ENCODE data around the gene FH.

FH gene

DNA sequence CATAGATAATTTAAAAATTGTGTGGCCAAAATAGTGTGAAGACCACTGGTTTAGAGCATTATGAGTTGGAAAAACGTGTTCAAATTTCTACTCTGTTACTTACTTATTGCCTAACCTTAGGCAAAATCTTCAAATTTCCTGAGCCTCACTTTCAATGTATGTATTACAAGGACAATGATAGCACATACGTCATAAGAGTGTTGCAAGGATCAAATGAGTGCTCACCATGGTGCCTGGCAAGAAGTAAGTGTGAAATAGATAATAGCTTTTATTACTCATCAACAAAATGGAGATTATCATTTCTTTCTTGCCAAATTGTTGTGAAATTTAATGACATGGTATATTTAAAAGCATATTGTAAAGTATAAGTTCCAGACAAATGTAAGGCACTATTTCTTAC is 57.2 kb downstream of the FH start:
- in situ Hi-C loops (cut with MboI; ENCODE audit: low sequenced_read_pairs): no loop called here

DNA sequence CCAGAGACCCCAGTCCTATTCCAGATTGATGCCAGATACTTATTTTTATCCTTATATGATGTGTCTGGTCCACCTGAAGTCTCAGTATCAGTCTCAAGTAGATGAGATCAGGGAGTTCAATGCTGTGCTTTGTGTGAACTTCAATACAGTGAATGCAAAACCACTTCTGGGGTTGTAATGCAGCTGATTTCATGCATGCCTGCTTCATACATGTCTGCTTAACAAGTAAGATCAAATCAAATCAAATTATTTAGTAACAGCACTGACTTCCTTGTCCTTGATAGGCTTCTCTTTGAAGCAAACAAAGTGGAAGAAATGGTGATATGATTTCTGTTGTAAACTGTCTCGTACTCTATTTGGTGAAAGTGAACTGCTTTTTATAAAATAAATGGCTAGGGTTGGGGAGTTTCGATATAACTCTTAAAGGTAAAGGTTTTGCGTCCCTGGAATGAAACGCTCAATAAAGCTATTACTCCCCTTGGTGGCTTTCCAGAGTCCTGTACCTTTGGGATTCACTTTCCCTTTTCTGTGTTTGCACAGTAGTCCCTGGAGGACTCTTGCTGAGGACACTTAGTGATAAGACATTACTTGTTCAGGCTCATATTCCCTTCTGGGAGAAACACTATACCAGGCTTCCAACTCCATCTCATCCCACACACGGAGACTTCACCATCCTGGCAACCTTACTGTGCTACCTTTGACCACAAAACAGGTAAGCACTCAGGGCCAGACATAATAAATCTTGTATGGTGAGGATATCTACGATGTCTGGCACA is 59.3 kb downstream of the FH start:
- in situ Hi-C loops (cut with MboI; ENCODE audit: low sequenced_read_pairs): no loop called here

DNA sequence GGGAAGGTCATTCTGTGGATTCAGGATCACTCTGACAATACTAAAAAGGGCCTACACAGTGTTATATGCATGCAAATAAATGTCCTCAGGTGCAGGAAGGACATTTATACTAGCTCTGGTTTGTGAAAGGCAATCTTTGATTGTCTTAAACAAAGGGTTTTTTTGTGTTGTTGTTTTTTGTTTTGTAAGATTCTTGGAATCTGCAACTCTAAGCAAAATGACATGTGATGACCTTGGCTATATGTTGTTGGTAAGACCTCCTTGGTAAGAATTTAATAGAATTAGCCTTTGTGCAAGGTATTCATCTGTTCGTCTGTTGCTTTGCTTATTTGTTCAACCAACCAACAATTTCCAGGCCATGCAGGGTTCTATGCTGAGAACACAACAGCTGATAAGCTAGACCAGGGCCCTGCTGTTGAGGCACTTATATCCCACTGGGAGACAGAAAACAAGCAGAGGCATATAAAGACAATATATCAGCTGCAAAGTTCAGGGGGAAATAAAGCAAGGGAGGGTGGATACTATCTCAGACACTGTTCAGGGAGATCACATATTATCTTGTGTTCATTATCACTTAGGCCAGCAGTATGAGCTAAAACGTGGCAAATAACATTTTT is 60.3 kb downstream of the FH start:
- in situ Hi-C loops (cut with MboI; ENCODE audit: low sequenced_read_pairs): no loop called here

DNA sequence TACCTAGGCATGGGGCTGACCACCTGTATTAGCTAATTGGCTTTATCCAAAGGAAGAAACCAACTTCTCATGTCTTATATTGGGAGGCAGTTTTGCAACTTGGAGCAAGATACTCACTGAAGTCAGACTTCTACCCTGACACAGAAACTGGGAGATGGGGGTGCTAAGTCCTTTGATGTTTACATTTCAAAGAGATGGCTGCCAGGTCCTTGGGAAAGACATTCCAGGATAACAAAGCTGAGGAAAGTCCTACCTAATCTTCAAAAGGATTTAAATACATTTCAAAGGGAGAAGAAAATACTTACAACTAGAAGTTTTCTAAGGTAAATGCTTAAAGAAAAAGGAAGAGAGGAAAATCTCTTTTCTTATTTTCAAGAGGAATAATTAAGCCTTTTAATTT is 62.1 kb downstream of the FH start:
- in situ Hi-C loops (cut with MboI; ENCODE audit: low sequenced_read_pairs): no loop called here

DNA sequence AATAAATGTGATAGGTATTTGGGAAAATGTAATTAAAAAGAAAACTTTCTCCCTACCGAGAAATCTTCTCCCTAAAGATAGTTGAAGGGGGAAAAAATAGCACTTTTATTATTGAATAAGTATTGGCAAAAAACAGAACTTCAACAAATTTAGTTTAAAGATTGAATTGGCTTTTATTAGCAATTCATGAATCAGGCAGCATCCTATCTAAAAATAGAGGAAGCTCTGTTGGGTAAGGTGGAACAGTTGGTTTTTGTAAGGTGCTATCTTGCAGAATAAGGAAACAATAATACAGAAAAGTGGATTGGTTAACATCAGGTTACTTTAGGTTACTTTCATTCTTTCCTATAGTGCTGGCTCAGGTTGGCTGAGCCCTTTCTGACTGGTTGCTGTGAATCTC is 62.8 kb downstream of the FH start:
- in situ Hi-C loops (cut with MboI; ENCODE audit: low sequenced_read_pairs): no loop called here

DNA sequence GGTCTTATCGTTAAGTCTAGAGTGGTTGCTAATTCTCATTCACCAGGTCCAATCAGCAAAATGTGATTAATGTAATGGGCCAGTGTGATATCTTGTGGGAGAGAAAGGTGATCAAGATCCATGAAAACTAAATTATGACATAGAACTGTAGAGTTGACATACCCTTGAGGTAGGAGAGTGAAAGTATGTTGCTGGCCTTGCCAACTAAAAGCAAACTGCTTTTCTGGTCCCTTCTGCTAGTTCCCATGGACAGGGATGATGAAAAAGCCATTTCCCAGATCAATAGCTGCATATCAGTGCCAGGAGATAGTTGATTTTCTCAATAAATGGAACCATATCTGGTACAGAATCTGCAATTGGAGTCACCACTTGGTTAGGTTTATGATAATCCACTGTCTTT is 65.8 kb downstream of the FH start:
- in situ Hi-C loops (cut with MboI; ENCODE audit: low sequenced_read_pairs): no loop called here

DNA sequence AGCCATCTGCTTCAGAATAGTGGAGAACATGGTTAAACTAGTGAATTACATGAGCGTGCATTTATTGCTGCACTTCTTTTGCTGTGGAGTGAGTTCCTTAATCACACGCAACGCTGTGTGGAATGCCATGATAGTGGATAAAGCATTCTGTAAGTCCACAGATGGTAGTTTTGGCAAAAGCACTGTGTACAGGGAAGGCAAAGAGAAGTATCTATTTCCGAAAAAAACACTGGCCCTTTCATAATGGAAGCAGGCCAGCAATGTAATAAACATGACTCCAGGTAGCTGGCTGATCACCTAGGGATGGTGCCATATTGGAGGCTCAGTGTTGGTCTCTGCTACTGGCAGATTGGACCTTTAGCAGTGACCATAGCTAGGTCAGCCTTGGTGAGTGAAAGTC is 67.6 kb downstream of the FH start:
- in situ Hi-C loops (cut with MboI; ENCODE audit: low sequenced_read_pairs): no loop called here

All from HL-60/S4 treated with retinoic acid at 250 ng/mL for 4 days and 3 days (cell line).